KOPT-K1 (cell line): ENCODE results near the gene ANKRD22.
A peak's percentile ranks its signal among the peaks of the same experiment; 100 is the strongest.

ENCODE experiments used
- H3K27ac ChIP-seq: fragments of 200-600 bp; sonication (generic); 2 replicates; pipeline ENCODE4 v1.5.1; 2016; ENCODE audit warnings: antibody characterized with exemption, mild to moderate bottlenecking, low read depth, low read length; ENCODE audit not compliant: poor library complexity, severe bottlenecking
- H3K36me3 ChIP-seq: fragments of 200-600 bp; sonication (generic); 2 replicates; pipeline ENCODE4 v1.5.1; 2017; ENCODE audit warnings: antibody characterized with exemption, mild to moderate bottlenecking, low read length, moderate library complexity; ENCODE audit not compliant: insufficient read depth
- H3K9me3 ChIP-seq: fragments of 200-600 bp; sonication (generic); 2 replicates; pipeline ENCODE4 v1.5.1; 2017; ENCODE audit warnings: antibody characterized with exemption, low read length, mild to moderate bottlenecking; ENCODE audit not compliant: insufficient read depth, poor library complexity, severe bottlenecking

The ANKRD22 gene

GRCh38 chr10:88833723-88834122 is 17.9 kb downstream of the ANKRD22 start:
- H3K9me3 ChIP-seq = no peaks in the 10 kb centered on the region
- no peaks in the 10 kb centered on the region for H3K36me3 ChIP-seq
- peak overlapping the region; percentile 82 for H3K27ac ChIP-seq

GRCh38 chr10:88833156-88833555 is 18.5 kb downstream of the ANKRD22 start:
- no peaks in the 10 kb centered on the region for H3K9me3 ChIP-seq
- peak overlapping the region; percentile 82 for H3K27ac ChIP-seq
- no peaks in the 10 kb centered on the region for H3K36me3 ChIP-seq

- Histone ChIP-seq H3K36me3 (no peaks in the 10 kb centered on the region), H3K9me3 (no peaks in the 10 kb centered on the region), H3K27ac (peak overlapping the region; percentile 82)
These were observed 19.3 kb downstream of the ANKRD22 start for GRCh38 chr10:88832376-88832775.

- Histone ChIP-seq H3K9me3 (no peaks in the 10 kb centered on the region), H3K27ac (peak overlapping the region; percentile 82), H3K36me3 (no peaks in the 10 kb centered on the region)
These were observed 19.9 kb downstream of the ANKRD22 start for GRCh38 chr10:88831709-88832108.

GRCh38 chr10:88830643-88831268 is 20.9 kb downstream of the ANKRD22 start:
- Histone ChIP-seq H3K36me3 (no peaks in the 10 kb centered on the region), H3K9me3 (no peaks in the 10 kb centered on the region), H3K27ac (peak overlapping the region; percentile 82)

- Histone ChIP-seq H3K9me3 (no peaks in the 10 kb centered on the region), H3K27ac (peak overlapping the region; percentile 82), H3K36me3 (no peaks in the 10 kb centered on the region)
These were observed 23.3 kb downstream of the ANKRD22 start for GRCh38 chr10:88828310-88828709.

- Histone ChIP-seq H3K9me3 (no peaks in the 10 kb centered on the region), H3K36me3 (no peaks in the 10 kb centered on the region), H3K27ac (peak overlapping the region; percentile 82)
These were observed 24.0 kb downstream of the ANKRD22 start for GRCh38 chr10:88827671-88828070.

- peak overlapping the region; percentile 78 for H3K27ac ChIP-seq
- H3K36me3 ChIP-seq = no peaks in the 10 kb centered on the region
- H3K9me3 ChIP-seq = no peaks in the 10 kb centered on the region
These were observed 25.3 kb downstream of the ANKRD22 start for GRCh38 chr10:88826388-88826787.

- H3K27ac ChIP-seq = no peak overlapping the region
- H3K36me3 ChIP-seq = no peaks in the 10 kb centered on the region
- H3K9me3 ChIP-seq = no peaks in the 10 kb centered on the region
These were observed 30.8 kb downstream of the ANKRD22 start for GRCh38 chr10:88820748-88821401.

- no peak overlapping the region for H3K27ac ChIP-seq
- H3K9me3 ChIP-seq = no peaks in the 10 kb centered on the region
- no peaks in the 10 kb centered on the region for H3K36me3 ChIP-seq
These were observed 32.4 kb downstream of the ANKRD22 start for GRCh38 chr10:88819290-88819689.

GRCh38 chr10:88813200-88813599 is 38.4 kb downstream of the ANKRD22 start:
- no peaks in the 10 kb centered on the region for H3K36me3 ChIP-seq
- H3K27ac ChIP-seq = no peak overlapping the region
- H3K9me3 ChIP-seq = no peaks in the 10 kb centered on the region

- H3K27ac ChIP-seq = peak overlapping the region; percentile 19
- H3K36me3 ChIP-seq = no peaks in the 10 kb centered on the region
- H3K9me3 ChIP-seq = no peaks in the 10 kb centered on the region
These were observed 41.3 kb downstream of the ANKRD22 start for GRCh38 chr10:88810196-88810961.

GRCh38 chr10:88809621-88810020 is 42.0 kb downstream of the ANKRD22 start:
- H3K27ac ChIP-seq = peak overlapping the region; percentile 19
- no peaks in the 10 kb centered on the region for H3K36me3 ChIP-seq
- no peaks in the 10 kb centered on the region for H3K9me3 ChIP-seq

- no peaks in the 10 kb centered on the region for H3K36me3 ChIP-seq
- no peak overlapping the region for H3K27ac ChIP-seq
These were observed 45.7 kb downstream of the ANKRD22 start for GRCh38 chr10:88805924-88806323.

GRCh38 chr10:88805361-88805760 is 46.3 kb downstream of the ANKRD22 start:
- Histone ChIP-seq H3K36me3 (no peaks in the 10 kb centered on the region), H3K9me3 (no peaks in the 10 kb centered on the region), H3K27ac (no peak overlapping the region)

More at GRCh38 chr10:88805924-88806323, 45.7 kb downstream of the ANKRD22 start:
- H3K9me3 ChIP-seq = no peaks in the 10 kb centered on the region
